GM13976 (cell line): Measurements from ENCODE around the gene ACTL7A.

Experiments used
- DNase-seq: peaks from one replicate; pipeline ENCODE4 v3.0.0; 2012; ENCODE audit warnings: low spot score
- CTCF ChIP-seq: IDR thresholded peaks from 2 replicates; pipeline ENCODE4 v1.5.1; 2012; ENCODE audit warnings: borderline replicate concordance, mild to moderate bottlenecking; ENCODE audit not compliant: insufficient read depth; ENCODE audit errors: extremely low read depth, missing control alignments, control extremely low read depth
- in situ Hi-C: fragments of 300-500 bp; cut with MboI; formaldehyde crosslinking; loops from one replicate; pipeline ENCODE4 v1.12.0; 2022; ENCODE audit warnings: low sequenced_read_pairs, mixed read lengths, inconsistent platforms; ENCODE audit not compliant: unreplicated experiment

The ACTL7A gene

GRCh38 chr9:108905494-108905893, 43.4 kb downstream of the ACTL7A start:
- no peak for TF ChIP-seq CTCF
- no peak for DNase-seq
- in situ Hi-C loops, result no loop called here

GRCh38 chr9:108910402-108910801, 48.3 kb downstream of the ACTL7A start:
- TF ChIP-seq CTCF, result no peak
- in situ Hi-C loops, result no loop called here
- no peak for DNase-seq

- no peak for DNase-seq
- TF ChIP-seq CTCF, result no peak
- in situ Hi-C loops, result no loop called here
Measured at GRCh38 chr9:108910914-108911313, 48.8 kb downstream of the ACTL7A start.

- no peak for TF ChIP-seq CTCF
- no peak for DNase-seq
- in situ Hi-C loops, result no loop called here
Measured at GRCh38 chr9:108911820-108912219, 49.8 kb downstream of the ACTL7A start.
